ENCODE results near the gene PRKCZ.

Gene PRKCZ

GRCh38 chr1:2186901-2187300 is 136.7 kb downstream of the PRKCZ start:
- H3K4ac ChIP-seq (ENCODE audit: low read length): no peak overlapping the region
- WGBS, 2 donors (ENCODE audit: extremely low coverage in 2 of 2, insufficient read length in 2 of 2, insufficient replicate concordance in 1 of 2): no CpG with 5 or more reads among the region's 9 CpGs
- no peak overlapping the region for H3K9ac ChIP-seq (ENCODE audit: low read depth, low read length, poor library complexity)
- H3K79me1 ChIP-seq (ENCODE audit: low read depth, low read length): peaks cover 15% of the 10 kb centered on the region
- no peak overlapping the region for H4K91ac ChIP-seq (ENCODE audit: low read depth, low read length, poor library complexity)
- H3K23ac ChIP-seq (ENCODE audit: low read depth, low read length, poor library complexity): no peak overlapping the region
- H2BK12ac ChIP-seq (ENCODE audit: low read length): no peak overlapping the region
- H2AFZ ChIP-seq (ENCODE audit: low read length): no peak overlapping the region
- H3K14ac ChIP-seq (ENCODE audit: low read length): no peak overlapping the region
- no peak overlapping the region for H3K4me3 ChIP-seq (ENCODE audit: low read length in 2 of 2)
- no peaks in the 10 kb centered on the region for H3K27me3 ChIP-seq (ENCODE audit: control insufficient read depth in 3 of 3, insufficient read depth in 3 of 3, low read depth in 1 of 3, low read length in 3 of 3)
- no peak overlapping the region for H3K27ac ChIP-seq (replicated peaks; ENCODE audit: low read length)
- no peak for DNase-seq (ENCODE audit: low spot score)
- no peak overlapping the region for H3K4me2 ChIP-seq (ENCODE audit: insufficient read depth, low read length, poor library complexity, severe bottlenecking)
- H3K4me1 ChIP-seq (ENCODE audit: control insufficient read depth in 2 of 2, insufficient read depth in 1 of 2, low read depth in 1 of 2, low read length in 2 of 2): peaks cover 6 to 13% of the 10 kb centered on the region in 2 donors
- no peak overlapping the region for H3K18ac ChIP-seq (ENCODE audit: low read length)
- no peak overlapping the region for H2BK15ac ChIP-seq (ENCODE audit: low read length)
- H3K36me3 ChIP-seq (replicated peaks in 1 of 2; ENCODE audit: control insufficient read depth in 2 of 2, insufficient read depth in 2 of 2, low read length in 2 of 2): peaks cover 17 to 20% of the 10 kb centered on the region in 2 donors
- no peak overlapping the region for H2BK120ac ChIP-seq (ENCODE audit: low read depth, low read length)
- no peaks in the 10 kb centered on the region for H3K9me3 ChIP-seq (replicated peaks in 1 of 2; ENCODE audit: control insufficient read depth in 2 of 2, insufficient read depth in 1 of 2, low read depth in 1 of 2, low read length in 2 of 2)
- no peak overlapping the region for H2BK5ac ChIP-seq (ENCODE audit: low read length)
- H4K8ac ChIP-seq (ENCODE audit: low read depth, low read length): no peak overlapping the region
- H2AK5ac ChIP-seq (ENCODE audit: low read depth, low read length): no peak overlapping the region

- peaks cover 6 to 13% of the 10 kb centered on the region in 2 donors for H3K4me1 ChIP-seq (ENCODE audit: control insufficient read depth in 2 of 2, insufficient read depth in 1 of 2, low read depth in 1 of 2, low read length in 2 of 2)
- no peak for DNase-seq (ENCODE audit: low spot score)
These were observed 137.4 kb downstream of the PRKCZ start for GRCh38 chr1:2187619-2188018.

GRCh38 chr1:2188336-2188735 is 138.1 kb downstream of the PRKCZ start:
- Histone ChIP-seq H2BK12ac (ENCODE audit: low read length) (no peak overlapping the region), H2BK15ac (ENCODE audit: low read length) (no peak overlapping the region), H3K79me1 (ENCODE audit: low read depth, low read length) (peaks cover 9% of the 10 kb centered on the region), H4K91ac (ENCODE audit: low read depth, low read length, poor library complexity) (no peak overlapping the region), H2BK120ac (ENCODE audit: low read depth, low read length) (no peak overlapping the region), H3K18ac (ENCODE audit: low read length) (no peak overlapping the region), H4K8ac (ENCODE audit: low read depth, low read length) (no peak overlapping the region), H3K9me3 (replicated peaks in 1 of 2; ENCODE audit: control insufficient read depth in 2 of 2, insufficient read depth in 1 of 2, low read depth in 1 of 2, low read length in 2 of 2) (no peaks in the 10 kb centered on the region), H3K4me1 (ENCODE audit: control insufficient read depth in 2 of 2, insufficient read depth in 1 of 2, low read depth in 1 of 2, low read length in 2 of 2) (peaks cover 10 to 15% of the 10 kb centered on the region in 2 donors), H3K27ac (replicated peaks; ENCODE audit: low read length) (no peak overlapping the region), H3K23ac (ENCODE audit: low read depth, low read length, poor library complexity) (no peak overlapping the region), H2AK5ac (ENCODE audit: low read depth, low read length) (no peak overlapping the region), H3K4me2 (ENCODE audit: insufficient read depth, low read length, poor library complexity, severe bottlenecking) (no peak overlapping the region), H3K9ac (ENCODE audit: low read depth, low read length, poor library complexity) (no peak overlapping the region), H2BK5ac (ENCODE audit: low read length) (peak overlapping the region; percentile 7), H3K4me3 (ENCODE audit: low read length in 2 of 2) (no peak overlapping the region), H3K4ac (ENCODE audit: low read length) (no peak overlapping the region), H3K14ac (ENCODE audit: low read length) (no peak overlapping the region), H2AFZ (ENCODE audit: low read length) (no peak overlapping the region), H3K27me3 (ENCODE audit: control insufficient read depth in 3 of 3, insufficient read depth in 3 of 3, low read depth in 1 of 3, low read length in 3 of 3) (no peaks in the 10 kb centered on the region), H3K36me3 (replicated peaks in 1 of 2; ENCODE audit: control insufficient read depth in 2 of 2, insufficient read depth in 2 of 2, low read length in 2 of 2) (peaks cover 21 to 31% of the 10 kb centered on the region in 2 donors)
- WGBS, 2 donors (ENCODE audit: extremely low coverage in 2 of 2, insufficient read length in 2 of 2, insufficient replicate concordance in 1 of 2): no CpG with 5 or more reads among the region's 16 CpGs
- no peak for DNase-seq (ENCODE audit: low spot score)

More at GRCh38 chr1:2187619-2188018, 137.4 kb downstream of the PRKCZ start:
- no peak overlapping the region for H3K14ac ChIP-seq (ENCODE audit: low read length)
- no CpG with 5 or more reads among the region's 13 CpGs for WGBS, 2 donors (ENCODE audit: extremely low coverage in 2 of 2, insufficient read length in 2 of 2, insufficient replicate concordance in 1 of 2)
- no peak overlapping the region for H3K4me3 ChIP-seq (ENCODE audit: low read length in 2 of 2)
- H3K79me1 ChIP-seq (ENCODE audit: low read depth, low read length): peaks cover 10% of the 10 kb centered on the region
- H3K9me3 ChIP-seq (replicated peaks in 1 of 2; ENCODE audit: control insufficient read depth in 2 of 2, insufficient read depth in 1 of 2, low read depth in 1 of 2, low read length in 2 of 2): no peaks in the 10 kb centered on the region
- peak overlapping the region; percentile 78 for H3K9ac ChIP-seq (ENCODE audit: low read depth, low read length, poor library complexity)
- H2AK5ac ChIP-seq (ENCODE audit: low read depth, low read length): no peak overlapping the region
- no peaks in the 10 kb centered on the region for H3K27me3 ChIP-seq (ENCODE audit: control insufficient read depth in 3 of 3, insufficient read depth in 3 of 3, low read depth in 1 of 3, low read length in 3 of 3)
- no peak overlapping the region for H4K91ac ChIP-seq (ENCODE audit: low read depth, low read length, poor library complexity)
- H2BK5ac ChIP-seq (ENCODE audit: low read length): no peak overlapping the region
- H3K23ac ChIP-seq (ENCODE audit: low read depth, low read length, poor library complexity): peak overlapping the region; percentile 86
- no peak overlapping the region for H4K8ac ChIP-seq (ENCODE audit: low read depth, low read length)
- H2AFZ ChIP-seq (ENCODE audit: low read length): no peak overlapping the region
- no peak overlapping the region for H3K4ac ChIP-seq (ENCODE audit: low read length)
- H3K36me3 ChIP-seq (replicated peaks in 1 of 2; ENCODE audit: control insufficient read depth in 2 of 2, insufficient read depth in 2 of 2, low read length in 2 of 2): peaks cover 19 to 25% of the 10 kb centered on the region in 2 donors
- H3K4me2 ChIP-seq (ENCODE audit: insufficient read depth, low read length, poor library complexity, severe bottlenecking): no peak overlapping the region
- no peak overlapping the region for H2BK120ac ChIP-seq (ENCODE audit: low read depth, low read length)
- H2BK15ac ChIP-seq (ENCODE audit: low read length): no peak overlapping the region
- H2BK12ac ChIP-seq (ENCODE audit: low read length): no peak overlapping the region
- H3K18ac ChIP-seq (ENCODE audit: low read length): no peak overlapping the region
- H3K27ac ChIP-seq (replicated peaks; ENCODE audit: low read length): no peak overlapping the region

GRCh38 chr1:2189459-2190425 is 139.5 kb downstream of the PRKCZ start:
- peak overlapping the region; percentile 95 for H2AK5ac ChIP-seq (ENCODE audit: low read depth, low read length)

More at GRCh38 chr1:2189459-2190425, 139.5 kb downstream of the PRKCZ start:
- H3K4me2 ChIP-seq (ENCODE audit: insufficient read depth, low read length, poor library complexity, severe bottlenecking): peak overlapping the region; percentile 67
- H3K27ac ChIP-seq (replicated peaks; ENCODE audit: low read length): peak overlapping the region; percentile 92
- peak overlapping the region; percentile 66 for H2AFZ ChIP-seq (ENCODE audit: low read length)
- H3K4ac ChIP-seq (ENCODE audit: low read length): no peak overlapping the region
- peak overlapping the region; percentile 35 to 68 for H3K4me3 ChIP-seq (ENCODE audit: low read length in 2 of 2)
- H2BK15ac ChIP-seq (ENCODE audit: low read length): peak overlapping the region; percentile 59
- H3K27me3 ChIP-seq (ENCODE audit: control insufficient read depth in 3 of 3, insufficient read depth in 3 of 3, low read depth in 1 of 3, low read length in 3 of 3): no peaks in the 10 kb centered on the region
- peak overlapping the region; percentile 72 for H3K9ac ChIP-seq (ENCODE audit: low read depth, low read length, poor library complexity)
- H3K23ac ChIP-seq (ENCODE audit: low read depth, low read length, poor library complexity): peak overlapping the region; percentile 94
- peak; percentile 86 for DNase-seq (ENCODE audit: low spot score)
- peak overlapping the region; percentile 75 for H4K91ac ChIP-seq (ENCODE audit: low read depth, low read length, poor library complexity)
- H3K36me3 ChIP-seq (replicated peaks in 1 of 2; ENCODE audit: control insufficient read depth in 2 of 2, insufficient read depth in 2 of 2, low read length in 2 of 2): peaks cover 13 to 30% of the 10 kb centered on the region in 2 donors
- H2BK120ac ChIP-seq (ENCODE audit: low read depth, low read length): no peak overlapping the region
- peaks cover 11% of the 10 kb centered on the region for H3K79me1 ChIP-seq (ENCODE audit: low read depth, low read length)
- peak overlapping the region; percentile 83 for H2BK5ac ChIP-seq (ENCODE audit: low read length)
- H4K8ac ChIP-seq (ENCODE audit: low read depth, low read length): no peak overlapping the region
- peak overlapping the region; percentile 94 for H3K18ac ChIP-seq (ENCODE audit: low read length)
- H2BK12ac ChIP-seq (ENCODE audit: low read length): peak overlapping the region; percentile 89
- peak overlapping the region; percentile 75 for H3K14ac ChIP-seq (ENCODE audit: low read length)
- no peaks in the 10 kb centered on the region for H3K9me3 ChIP-seq (replicated peaks in 1 of 2; ENCODE audit: control insufficient read depth in 2 of 2, insufficient read depth in 1 of 2, low read depth in 1 of 2, low read length in 2 of 2)
- peaks cover 15 to 18% of the 10 kb centered on the region in 2 donors for H3K4me1 ChIP-seq (ENCODE audit: control insufficient read depth in 2 of 2, insufficient read depth in 1 of 2, low read depth in 1 of 2, low read length in 2 of 2)
- WGBS, 2 donors (ENCODE audit: extremely low coverage in 2 of 2, insufficient read length in 2 of 2, insufficient replicate concordance in 1 of 2): no CpG with 5 or more reads among the region's 65 CpGs

All from neuronal stem cell (in vitro differentiated cells).